Islet precursor cell (in vitro differentiated cells): Measurements from ENCODE around the gene KAZN.
A peak's percentile ranks its signal among the peaks of the same experiment; 100 is the strongest.

Experiments used
- DNase-seq: peaks from one replicate; pipeline ENCODE4 v3.0.0-alpha.2; 2018

The KAZN gene

DNA sequence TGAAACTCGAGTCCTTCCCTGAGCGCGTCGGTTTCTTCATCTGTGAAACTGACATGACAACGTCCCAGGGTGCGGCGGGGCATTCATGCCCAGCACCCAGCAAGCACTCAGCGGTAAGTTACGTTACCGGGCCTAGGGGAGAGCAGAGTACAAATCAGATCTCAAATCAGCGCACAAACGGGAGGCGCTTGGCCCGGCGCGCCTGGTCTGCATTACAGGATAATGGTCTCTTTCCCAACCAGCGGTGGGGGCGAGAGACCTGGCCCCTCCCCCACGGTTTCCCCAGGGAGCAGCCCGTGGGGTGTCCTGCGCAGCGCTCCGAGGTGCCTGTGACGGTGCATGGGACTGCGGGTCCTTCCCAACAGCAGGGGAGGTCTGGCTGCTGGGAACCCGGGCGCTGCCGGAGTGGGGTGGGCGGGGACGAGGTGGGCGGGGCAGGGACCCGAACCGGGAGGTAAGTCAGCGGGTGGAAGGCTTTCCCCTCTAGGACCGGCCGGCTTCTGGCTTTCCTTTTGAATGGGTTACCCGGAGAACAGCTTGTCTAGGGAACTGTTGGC is 556.1 kb downstream of the KAZN start:
- DNase-seq = peak; percentile 77

DNA sequence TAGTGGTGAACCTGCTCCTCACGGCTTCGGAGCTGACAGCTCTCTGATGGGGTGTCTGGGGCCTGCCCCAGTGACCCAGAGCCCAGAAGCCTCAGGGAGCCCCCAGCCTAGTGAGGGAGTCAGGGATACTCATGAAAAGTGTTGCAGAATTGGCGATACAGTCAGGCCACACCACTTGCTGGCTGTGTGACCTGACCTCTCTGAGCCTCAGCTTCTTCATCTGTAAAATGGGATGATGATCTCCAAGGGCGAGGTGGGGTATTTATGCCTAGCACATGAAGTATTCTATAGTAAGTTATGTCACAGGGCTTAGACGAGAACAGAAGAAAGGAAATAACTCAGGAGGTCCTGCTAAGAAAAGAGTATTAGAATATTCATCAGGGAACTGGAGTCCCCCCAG is 556.7 kb downstream of the KAZN start:
- DNase-seq = no peak

DNA sequence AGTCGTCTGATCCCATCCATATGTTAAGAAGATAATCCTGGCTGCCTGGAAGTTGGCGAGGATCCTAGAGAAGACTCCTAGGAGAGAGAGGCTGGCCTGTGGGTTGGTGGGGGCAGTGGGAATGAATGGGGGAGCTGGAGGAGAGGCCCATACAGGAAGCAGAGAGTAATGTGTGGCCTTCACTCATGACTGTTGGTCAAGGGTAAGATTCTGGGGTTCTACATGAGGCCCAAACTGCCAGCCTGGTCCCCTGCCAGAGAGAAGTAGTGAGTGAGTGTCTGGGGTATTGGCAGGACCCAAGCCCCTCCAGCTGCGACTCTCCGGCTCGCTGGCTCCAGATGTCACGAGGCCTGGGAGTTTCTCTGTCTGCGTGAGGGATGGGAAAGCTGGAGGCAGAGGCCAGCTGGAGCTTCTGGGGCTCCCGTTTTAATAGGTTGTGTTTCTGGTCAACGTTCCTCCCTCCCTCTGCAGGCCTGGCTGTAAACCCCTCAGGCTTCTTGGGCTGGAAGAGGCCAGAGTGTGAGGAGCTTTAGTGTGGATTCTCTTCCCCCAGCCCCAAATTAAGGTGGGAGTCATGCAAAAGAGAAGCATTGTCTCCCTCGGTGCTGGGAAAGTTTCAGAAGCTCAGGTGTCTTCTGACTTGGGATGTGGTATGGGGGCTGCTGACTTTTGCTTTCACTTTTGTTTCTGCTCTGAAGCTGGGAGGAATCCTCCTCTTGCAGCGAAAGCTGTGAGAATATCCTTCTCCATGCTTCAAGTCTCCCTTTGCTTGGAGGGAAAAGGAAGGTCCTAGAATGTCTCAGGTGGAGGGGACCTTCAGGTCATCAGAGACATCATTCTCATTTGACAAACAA is 557.6 kb downstream of the KAZN start:
- DNase-seq = no peak

DNA sequence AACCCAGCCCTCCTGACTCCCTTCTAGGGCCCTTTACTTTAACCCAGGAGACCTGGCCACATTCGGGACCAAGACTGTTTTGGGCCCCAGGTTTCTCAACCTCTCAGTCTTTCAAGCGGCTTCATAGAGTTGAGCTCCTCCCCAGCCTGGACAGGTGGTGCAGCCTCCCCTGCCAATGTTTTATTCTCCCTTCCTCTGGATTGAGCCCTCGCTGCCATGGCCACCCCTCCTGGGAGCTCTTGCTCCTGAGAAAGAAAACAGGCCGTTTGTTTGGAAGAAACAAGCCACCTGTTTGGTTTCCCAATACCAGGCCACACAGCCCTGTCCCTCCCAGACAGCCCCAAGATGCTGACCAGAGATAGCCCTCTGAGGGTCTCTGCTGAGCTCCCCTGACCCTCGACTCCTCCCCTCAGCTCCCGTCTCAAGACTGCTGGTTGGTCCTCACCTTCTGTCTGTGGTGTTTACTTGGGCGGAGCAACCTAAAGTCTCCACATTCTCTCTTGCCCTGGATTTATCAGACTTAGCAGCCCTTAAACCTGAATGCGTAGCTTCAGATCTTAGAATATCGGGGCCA is 558.4 kb downstream of the KAZN start:
- no peak for DNase-seq

DNA sequence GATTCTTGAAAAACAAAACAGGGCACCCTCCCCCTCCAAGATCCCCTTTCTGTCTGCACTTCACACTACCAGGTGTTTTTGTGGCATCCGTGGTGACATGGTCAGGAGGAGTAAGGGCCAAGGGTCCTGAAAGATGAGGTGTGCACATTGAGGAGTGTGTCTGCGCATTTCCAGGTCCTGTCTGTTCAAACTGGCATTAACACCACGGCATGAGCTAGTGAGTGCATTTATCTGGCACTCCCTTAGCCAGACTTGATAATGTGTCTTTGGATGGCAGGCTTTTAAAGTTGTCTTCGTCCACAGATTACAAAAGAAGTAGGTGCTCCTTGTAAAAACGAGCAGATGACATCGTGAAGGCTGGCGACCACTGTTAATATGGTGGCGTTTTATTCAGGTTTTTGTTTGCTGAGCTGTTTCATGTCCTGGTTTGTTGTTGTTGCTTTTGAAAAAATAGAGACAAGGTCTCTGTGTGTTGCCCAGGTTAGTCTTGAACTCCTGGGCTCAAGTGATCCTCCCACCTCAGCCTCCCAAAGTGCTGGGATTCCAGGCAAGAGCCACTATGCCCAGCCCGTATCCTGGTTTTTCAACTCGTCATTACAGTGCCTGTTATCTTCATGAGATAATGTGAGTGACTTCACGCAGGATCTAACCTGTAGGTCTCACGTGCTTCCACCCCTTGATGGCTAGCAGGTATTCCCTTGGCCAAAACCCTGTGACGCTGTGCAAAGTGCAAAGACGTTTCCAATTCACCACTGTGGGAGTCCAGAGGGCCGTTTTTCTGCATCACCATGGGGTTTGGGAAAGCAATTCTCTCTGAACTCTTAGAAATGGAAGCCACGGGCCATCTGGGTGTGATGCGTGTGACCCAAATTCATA is 559.3 kb downstream of the KAZN start:
- DNase-seq = no peak

DNA sequence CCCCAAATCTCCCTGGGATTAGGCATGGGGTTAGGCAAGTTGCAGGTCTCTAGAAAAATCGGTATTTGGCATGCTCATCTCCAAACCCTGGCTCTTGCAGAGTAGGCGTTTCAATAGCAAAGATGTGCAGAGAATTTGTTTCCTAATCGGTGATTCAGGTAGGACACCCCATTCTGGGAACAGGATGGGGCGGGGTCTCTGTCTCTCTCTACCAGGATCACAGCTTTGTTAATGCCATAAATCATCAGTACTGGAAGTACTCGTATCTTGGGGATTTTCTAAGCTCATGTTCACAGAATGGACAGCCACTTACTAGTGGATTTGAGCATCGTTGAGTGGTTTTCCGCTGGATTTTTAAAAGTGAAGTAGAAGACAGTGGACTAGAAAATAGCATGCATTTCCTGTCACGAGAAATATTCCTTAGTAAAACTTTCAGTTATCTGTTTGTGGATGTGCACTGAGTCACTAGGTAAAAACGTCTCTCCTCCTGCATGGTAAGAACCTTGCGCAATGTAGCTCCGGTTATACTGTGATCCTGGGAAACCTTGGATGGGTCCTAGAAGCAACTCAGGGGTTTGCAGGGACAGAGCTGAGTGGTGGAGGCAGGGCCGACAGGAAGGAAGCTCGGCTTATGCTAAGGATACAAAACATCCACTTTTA is 560.2 kb downstream of the KAZN start:
- no peak for DNase-seq

DNA sequence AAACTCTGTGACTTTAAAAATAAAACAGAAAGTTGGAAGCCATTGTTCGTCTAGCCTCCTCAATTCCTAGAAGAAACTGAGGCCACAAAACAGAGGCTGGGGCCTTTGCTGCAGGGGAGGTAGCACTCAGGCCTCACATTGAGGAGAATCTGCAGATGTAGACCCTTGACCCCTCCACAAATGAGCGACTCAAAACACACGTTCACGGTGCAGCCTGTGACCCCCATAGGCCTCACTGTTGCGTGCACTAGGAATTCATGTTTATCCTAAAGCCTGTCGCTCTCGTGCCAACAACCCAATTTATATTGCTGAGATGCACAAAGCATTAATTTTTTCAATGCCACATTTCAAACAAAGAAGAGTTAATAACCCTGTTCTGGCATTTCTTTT is 560.7 kb downstream of the KAZN start:
- no peak for DNase-seq

GRCh38 chr1:15160626-15161025 is 562.1 kb downstream of the KAZN start:
- no peak for DNase-seq

GRCh38 chr1:15167386-15167785 is 568.9 kb downstream of the KAZN start:
- no peak for DNase-seq
